Keratinocyte (primary cell): Measurements from ENCODE around the gene FCHO2.

ENCODE experiments used
- EZH2 ChIP-seq: IDR thresholded peaks from one replicate; pipeline ENCODE4 v1.6.1; 2012; ENCODE audit warnings: inconsistent platforms, mild to moderate bottlenecking, low read length, moderate library complexity
- TF ChIP-seq, protein P1 (sequence below), 3 experiments: IDR thresholded peaks in 1 of 3; conservative IDR thresholded peaks in 1 of 3; optimal IDR thresholded peaks in 1 of 3; 2 replicates in 2 of 3; 3 replicates in 1 of 3; pipeline versions ENCODE3 to v1.5.1; 2011; ENCODE audit warnings: low read length in 3 of 3, mild to moderate bottlenecking in 3 of 3, moderate library complexity in 2 of 3, control low read depth in 1 of 3, inconsistent platforms in 1 of 3; ENCODE audit not compliant: insufficient read depth in 2 of 3; ENCODE audit errors: extremely low read depth in 1 of 3

DNA sequence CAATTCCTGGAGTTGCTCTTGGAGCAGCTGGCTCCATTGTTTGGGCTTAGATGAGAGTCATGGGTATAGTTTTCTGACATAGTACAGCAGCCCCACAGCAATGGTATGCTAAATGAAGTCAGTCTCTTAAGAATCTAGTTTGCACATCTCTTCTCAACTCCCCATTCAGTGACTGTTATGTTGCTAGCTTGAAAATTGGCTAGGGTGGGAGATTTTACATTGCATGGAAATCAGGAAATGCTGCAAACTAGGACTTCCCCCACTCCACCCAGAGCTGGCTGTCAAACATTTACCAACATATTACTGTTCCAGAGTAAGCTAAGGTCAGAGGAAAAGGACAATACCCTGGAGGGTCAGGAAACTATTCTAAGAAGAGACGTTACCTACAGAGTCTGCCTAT is 17.6 kb upstream of the FCHO2 start:
- TF ChIP-seq, protein P1, sequence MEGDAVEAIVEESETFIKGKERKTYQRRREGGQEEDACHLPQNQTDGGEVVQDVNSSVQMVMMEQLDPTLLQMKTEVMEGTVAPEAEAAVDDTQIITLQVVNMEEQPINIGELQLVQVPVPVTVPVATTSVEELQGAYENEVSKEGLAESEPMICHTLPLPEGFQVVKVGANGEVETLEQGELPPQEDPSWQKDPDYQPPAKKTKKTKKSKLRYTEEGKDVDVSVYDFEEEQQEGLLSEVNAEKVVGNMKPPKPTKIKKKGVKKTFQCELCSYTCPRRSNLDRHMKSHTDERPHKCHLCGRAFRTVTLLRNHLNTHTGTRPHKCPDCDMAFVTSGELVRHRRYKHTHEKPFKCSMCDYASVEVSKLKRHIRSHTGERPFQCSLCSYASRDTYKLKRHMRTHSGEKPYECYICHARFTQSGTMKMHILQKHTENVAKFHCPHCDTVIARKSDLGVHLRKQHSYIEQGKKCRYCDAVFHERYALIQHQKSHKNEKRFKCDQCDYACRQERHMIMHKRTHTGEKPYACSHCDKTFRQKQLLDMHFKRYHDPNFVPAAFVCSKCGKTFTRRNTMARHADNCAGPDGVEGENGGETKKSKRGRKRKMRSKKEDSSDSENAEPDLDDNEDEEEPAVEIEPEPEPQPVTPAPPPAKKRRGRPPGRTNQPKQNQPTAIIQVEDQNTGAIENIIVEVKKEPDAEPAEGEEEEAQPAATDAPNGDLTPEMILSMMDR (optimal IDR thresholded peaks at IDR 0.05 in 1 of 3, IDR thresholded peaks at IDR 0.05 in 1 of 3, conservative IDR thresholded peaks at IDR 0.05 in 1 of 3; ENCODE audit: extremely low read depth in 1 of 3, insufficient read depth in 2 of 3, low read length in 3 of 3): no peak
- TF ChIP-seq EZH2: no peak
